G401.6 (cell line): ENCODE measurements around the gene MSX1.
"Not testable (repeated sequence)": the region's sequence is repeated elsewhere in the genome, so short reads cannot be mapped to it uniquely, and the experiment has no call there.

Experiments used
- FAIRE-seq: peaks from 2 replicates; lab custom pipeline; 2012; peaks lifted over from hg19 to GRCh38; lab: Jason Lieb, UNC

Gene MSX1

GRCh38 chr4:4859325-4859798 lies at the start of gene MSX1:
MSX1 (plus strand) TSS chr4:4859665; CDS start chr4:4859900, 235 bp downstream.
- no peak for FAIRE-seq

GRCh38 chr4:4810092-4810774 lies 49.2 kb upstream of the MSX1 start:
- no peak for FAIRE-seq

GRCh38 chr4:4810778-4811177 lies 48.7 kb upstream of the MSX1 start:
- no peak for FAIRE-seq

- no peak for FAIRE-seq
These were observed 47.2 kb upstream of the MSX1 start for GRCh38 chr4:4812145-4812794.

- FAIRE-seq: no peak
These were observed 40.9 kb upstream of the MSX1 start for GRCh38 chr4:4818415-4819212.

GRCh38 chr4:4819213-4819606 lies 40.3 kb upstream of the MSX1 start:
- no peak for FAIRE-seq

- no peak for FAIRE-seq
These were observed 39.2 kb upstream of the MSX1 start for GRCh38 chr4:4820261-4820660.

- no peak for FAIRE-seq
These were observed 38.7 kb upstream of the MSX1 start for GRCh38 chr4:4820739-4821138.

GRCh38 chr4:4821577-4821976 lies 37.9 kb upstream of the MSX1 start:
- no peak for FAIRE-seq

GRCh38 chr4:4822286-4822685 lies 37.2 kb upstream of the MSX1 start:
- not testable (repeated sequence) for FAIRE-seq

GRCh38 chr4:4823621-4824162 lies 35.8 kb upstream of the MSX1 start:
- no peak for FAIRE-seq

GRCh38 chr4:4824232-4824631 lies 35.2 kb upstream of the MSX1 start:
- no peak for FAIRE-seq

- FAIRE-seq: no peak
These were observed 34.0 kb upstream of the MSX1 start for GRCh38 chr4:4825431-4825830.

- no peak for FAIRE-seq
These were observed 29.6 kb upstream of the MSX1 start for GRCh38 chr4:4829837-4830236.

- no peak for FAIRE-seq
These were observed 28.2 kb upstream of the MSX1 start for GRCh38 chr4:4831266-4831665.

- FAIRE-seq: no peak
These were observed 27.6 kb upstream of the MSX1 start for GRCh38 chr4:4831825-4832224.

GRCh38 chr4:4836044-4836443 lies 23.4 kb upstream of the MSX1 start:
- no peak for FAIRE-seq

GRCh38 chr4:4837316-4837715 lies 22.1 kb upstream of the MSX1 start:
- FAIRE-seq: no peak

GRCh38 chr4:4838051-4838935 lies 21.2 kb upstream of the MSX1 start:
- no peak for FAIRE-seq

GRCh38 chr4:4838936-4839810 lies 20.3 kb upstream of the MSX1 start:
- FAIRE-seq: no peak

GRCh38 chr4:4840351-4840750 lies 19.1 kb upstream of the MSX1 start:
- FAIRE-seq: no peak
